GM06990 (cell line): ENCODE measurements around the gene SMAD6.
"Not testable (repeated sequence)": the region's sequence is repeated elsewhere in the genome, so short reads cannot be mapped to it uniquely, and the experiment has no call there.

Source experiments
- DNase-seq: peaks from one replicate; pipeline ENCODE4 v3.0.0-alpha.2; 2011; ENCODE audit not compliant: insufficient read length; ENCODE audit errors: extremely low read depth
- H3K27me3 ChIP-seq: replicated peaks from 2 replicates; pipeline ENCODE4 v1.6.0; 2011; ENCODE audit warnings: low read length; ENCODE audit not compliant: control insufficient read depth, insufficient read depth
- H3K36me3 ChIP-seq: 2 replicates; pipeline ENCODE4 v1.5.1; 2011; ENCODE audit warnings: low read length; ENCODE audit not compliant: control insufficient read depth, insufficient read depth
- H3K4me3 ChIP-seq: replicated peaks from 2 replicates; pipeline ENCODE4 v1.5.1; 2011; ENCODE audit warnings: low read depth, mild to moderate bottlenecking, control low read depth, low read length
- CTCF ChIP-seq: IDR thresholded peaks from 2 replicates; pipeline ENCODE4 v1.5.1; 2011; ENCODE audit warnings: low read length, control low read depth, mild to moderate bottlenecking, inconsistent platforms; ENCODE audit not compliant: insufficient read depth, poor library complexity, severe bottlenecking

The SMAD6 gene

GRCh38 chr15:66827039-66827697 is 125.1 kb downstream of the SMAD6 start:
- H3K4me3 ChIP-seq, result no peak overlapping the region
- no peak for TF ChIP-seq CTCF

GRCh38 chr15:66827698-66828055 is 125.6 kb downstream of the SMAD6 start:
- no peak overlapping the region for H3K4me3 ChIP-seq
- H3K36me3 ChIP-seq, result no peaks in the 10 kb centered on the region
- TF ChIP-seq CTCF, result no peak
- DNase-seq, result no peak
- no peaks in the 10 kb centered on the region for H3K27me3 ChIP-seq

More at GRCh38 chr15:66827039-66827697, 125.1 kb downstream of the SMAD6 start:
- Histone ChIP-seq H3K27me3 (no peaks in the 10 kb centered on the region), H3K36me3 (no peaks in the 10 kb centered on the region)
- DNase-seq, result no peak

GRCh38 chr15:66828817-66829541 is 126.9 kb downstream of the SMAD6 start:
- H3K27me3 ChIP-seq, H3K4me3 ChIP-seq, H3K36me3 ChIP-seq, DNase-seq: not testable (repeated sequence)

GRCh38 chr15:66829551-66830121 is 127.6 kb downstream of the SMAD6 start:
- Histone ChIP-seq H3K27me3 (no peaks in the 10 kb centered on the region), H3K36me3 (no peaks in the 10 kb centered on the region), H3K4me3 (no peak overlapping the region)
- TF ChIP-seq CTCF, result no peak
- DNase-seq, result no peak

GRCh38 chr15:66830358-66830757 is 128.3 kb downstream of the SMAD6 start:
- no peak for DNase-seq
- no peak for TF ChIP-seq CTCF
- no peaks in the 10 kb centered on the region for H3K27me3 ChIP-seq
- H3K4me3 ChIP-seq, result no peak overlapping the region
- H3K36me3 ChIP-seq, result no peaks in the 10 kb centered on the region

GRCh38 chr15:66830823-66831222 is 128.8 kb downstream of the SMAD6 start:
- Histone ChIP-seq H3K4me3 (no peak overlapping the region), H3K27me3 (no peaks in the 10 kb centered on the region), H3K36me3 (no peaks in the 10 kb centered on the region)
- DNase-seq, result no peak
- TF ChIP-seq CTCF, result no peak
